GM23248 (cell line): ENCODE measurements around the gene HSPB7.

ENCODE experiments used
- EZH2 ChIP-seq: fragments of 200-600 bp; sonication (generic); IDR thresholded peaks from 2 replicates; pipeline ENCODE4 v1.6.1; 2018; ENCODE audit warnings: antibody characterized with exemption, mild to moderate bottlenecking; ENCODE audit not compliant: insufficient read depth, poor library complexity, severe bottlenecking
- EZH2phosphoT487 ChIP-seq: fragments of 200-600 bp; sonication (generic); IDR thresholded peaks from 2 replicates; pipeline ENCODE4 v1.6.1; 2018; ENCODE audit warnings: antibody characterized with exemption, moderate library complexity, mild to moderate bottlenecking, low read depth; ENCODE audit not compliant: insufficient read depth

DNA sequence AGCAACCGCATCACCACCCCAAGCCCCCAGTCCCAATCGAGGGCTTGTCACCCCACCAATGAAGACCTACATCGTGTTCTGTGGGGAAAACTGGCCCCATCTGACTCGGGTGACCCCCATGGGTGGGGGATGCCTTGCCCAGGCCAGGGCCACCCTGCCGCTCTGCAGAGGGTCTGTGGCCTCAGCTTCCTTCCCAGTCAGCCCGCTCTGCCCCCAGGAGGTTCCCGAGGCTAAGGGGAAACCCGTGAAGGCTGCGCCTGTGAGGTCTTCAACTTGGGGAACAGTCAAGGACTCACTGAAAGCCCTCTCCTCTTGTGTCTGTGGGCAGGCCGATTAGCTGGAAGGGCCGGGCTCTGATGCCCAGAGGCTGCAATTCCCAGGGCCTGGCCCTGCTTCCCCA lies 11.8 kb downstream of the HSPB7 start:
- TF ChIP-seq EZH2phosphoT487 (no peak), EZH2 (no peak)
